CD4-positive, alpha-beta T cell treated with Interleukin-10 for 1 hour (primary cell): Measurements from ENCODE around the gene OR2T6.
"Not testable (repeated sequence)": the region's sequence is repeated elsewhere in the genome, so short reads cannot be mapped to it uniquely, and the experiment has no call there.

Experiments used
- DNase-seq: peaks from one replicate; pipeline ENCODE4 v3.0.0-alpha.2; 2020

OR2T6 gene

DNA sequence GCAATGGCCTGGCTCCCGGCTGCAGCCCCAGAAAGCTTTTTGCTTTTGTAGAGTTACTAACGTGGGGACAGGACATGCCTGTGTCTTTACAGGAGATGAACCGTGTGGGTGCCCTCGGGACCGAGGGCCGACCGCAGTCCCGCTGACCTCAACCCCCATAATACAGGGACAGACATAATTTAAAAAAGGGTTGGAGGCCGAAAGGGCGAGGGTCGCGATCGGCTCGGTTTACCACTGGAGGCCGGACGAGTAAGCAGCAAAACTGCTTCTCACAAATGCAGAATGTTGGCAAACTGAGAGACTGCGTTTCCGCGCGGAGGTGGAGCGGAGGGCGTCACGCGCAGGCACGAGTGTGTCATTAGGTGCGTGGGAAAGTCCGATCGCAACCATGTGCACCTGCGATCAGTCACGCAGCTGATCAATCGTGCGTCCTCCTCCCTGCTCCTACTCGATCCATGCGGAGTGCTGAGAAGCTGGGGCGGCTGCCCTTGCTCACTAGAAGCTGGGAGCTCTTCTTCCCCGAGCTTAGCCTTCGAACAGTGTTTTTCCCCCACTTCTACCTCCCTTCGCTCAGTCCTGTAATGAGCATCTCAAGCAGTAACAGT lies 58.4 kb downstream of the OR2T6 start:
- DNase-seq, result not testable (repeated sequence)

DNA sequence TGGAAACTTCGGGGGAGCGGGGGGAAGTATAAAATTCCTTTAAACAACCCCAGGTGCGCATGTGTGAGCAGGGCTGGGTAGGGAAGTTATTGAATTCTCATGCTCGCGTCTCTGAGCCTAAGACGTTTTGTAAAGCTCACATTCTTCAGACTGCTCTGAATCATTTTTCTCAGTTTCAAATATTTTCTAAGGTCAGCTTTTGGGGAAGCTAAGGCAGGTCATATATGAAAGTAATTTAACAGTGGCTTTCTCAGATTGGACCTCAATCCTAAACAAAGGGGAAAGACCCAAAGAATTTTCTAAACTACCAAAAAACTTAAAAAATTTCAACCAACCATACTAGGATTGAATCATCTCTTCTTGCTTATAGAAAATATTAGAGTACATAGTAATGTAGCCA lies 59.4 kb downstream of the OR2T6 start:
- not testable (repeated sequence) for DNase-seq

DNA sequence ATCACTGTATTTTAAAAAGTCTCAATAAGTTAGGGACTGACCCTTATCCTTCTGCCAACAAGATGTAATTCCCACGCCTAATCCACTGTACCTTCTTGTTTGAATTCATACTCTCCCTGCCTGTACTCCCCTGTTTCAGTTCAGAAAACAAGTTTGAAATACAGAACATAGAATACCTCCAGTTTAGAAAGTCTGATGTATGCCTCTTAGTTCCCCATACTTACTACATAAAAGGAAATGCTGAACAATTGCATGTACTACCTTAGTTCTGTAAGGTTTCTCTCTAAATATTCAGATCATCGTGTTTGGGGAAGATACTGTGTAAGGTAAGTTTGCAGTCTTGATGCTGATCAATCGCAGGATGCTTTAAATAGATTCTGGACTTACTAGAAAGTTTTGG lies 60.8 kb downstream of the OR2T6 start:
- DNase-seq, result not testable (repeated sequence)

DNA sequence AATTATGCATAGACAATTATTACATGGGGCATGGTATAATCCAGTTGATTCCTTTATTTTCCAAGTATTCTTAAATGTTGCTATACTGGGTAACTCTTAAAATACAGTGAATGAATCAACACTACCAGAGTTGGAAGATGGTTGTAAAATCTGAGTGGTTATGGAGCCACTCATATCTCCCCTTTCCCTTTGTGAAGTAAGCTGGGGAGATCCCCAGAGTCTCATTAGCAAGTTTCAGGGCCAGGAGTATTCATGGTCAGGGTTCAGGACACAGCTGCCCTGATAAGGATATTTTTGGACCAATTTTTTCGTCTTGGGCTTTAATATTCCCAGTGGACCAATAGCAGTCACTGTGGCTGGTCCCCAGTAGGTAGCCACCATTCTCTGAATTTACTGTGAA lies 63.1 kb downstream of the OR2T6 start:
- DNase-seq, result not testable (repeated sequence)

DNA sequence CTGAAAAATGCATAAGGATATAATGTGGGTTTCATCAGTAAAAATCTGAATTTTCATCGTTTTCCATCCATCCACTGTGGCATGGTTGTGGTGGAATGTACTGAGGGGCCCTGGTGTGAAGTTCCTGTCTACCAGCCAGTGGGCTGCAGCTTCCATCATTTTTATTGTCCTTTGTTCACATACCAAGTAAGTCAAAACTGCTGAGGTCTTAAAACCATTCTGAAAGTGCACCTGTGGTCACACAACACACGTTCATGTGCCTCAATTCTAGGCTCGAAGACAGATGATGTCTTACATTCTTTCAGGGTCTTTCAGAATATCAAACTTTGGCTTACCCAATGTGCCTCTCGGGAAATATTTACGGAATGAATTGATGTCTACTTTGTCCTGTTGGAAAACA lies 63.7 kb downstream of the OR2T6 start:
- DNase-seq, result not testable (repeated sequence)
